Lung (tissue), 12 donors: ENCODE results near the gene PRCD. TPM values are rescaled to one million over a fixed set of nuclear protein-coding genes. Genes with fewer than 3 reads are reported as not detected.

ENCODE experiments used
- ATAC-seq: fragments of 200-7000 bp; cut with Tn5 transposase; one replicate; pipeline ENCODE4 v1.9.1; 2020; ENCODE audit warnings: moderate number of reproducible peaks; ENCODE audit not compliant: insufficient read depth, low FRiP score
- DNase-seq, 3 donors: peaks; one replicate each; pipeline ENCODE4 v3.0.0-alpha.2; 2013 to 2017
- H3K27ac ChIP-seq, 2 donors: one replicate each; pipeline ENCODE4 v1.5.1; 2013; ENCODE audit warnings: mild to moderate bottlenecking in 2 of 2, moderate library complexity in 2 of 2, control low read depth in 1 of 2, inconsistent platforms in 1 of 2, low read depth in 1 of 2, low read length in 1 of 2
- H3K27me3 ChIP-seq, 3 donors: one replicate each; pipeline ENCODE4 v1.5.1; 2013; ENCODE audit warnings: low read length in 2 of 3; ENCODE audit not compliant: control insufficient read depth in 3 of 3, insufficient read depth in 3 of 3
- H3K36me3 ChIP-seq, 4 donors: one replicate each; pipeline ENCODE4 v1.5.1; 2013; ENCODE audit warnings: low read length in 4 of 4, mild to moderate bottlenecking in 1 of 4, moderate library complexity in 1 of 4; ENCODE audit not compliant: control insufficient read depth in 4 of 4, insufficient read depth in 4 of 4
- H3K4me1 ChIP-seq, 5 donors: one replicate each; pipeline ENCODE4 v1.5.1; 2013; ENCODE audit warnings: low read length in 5 of 5, mild to moderate bottlenecking in 2 of 5, moderate library complexity in 1 of 5; ENCODE audit not compliant: control insufficient read depth in 5 of 5, insufficient read depth in 5 of 5
- H3K4me3 ChIP-seq: one replicate; pipeline ENCODE4 v1.5.1; 2013; ENCODE audit warnings: mild to moderate bottlenecking, control low read depth, moderate library complexity
- H3K9ac ChIP-seq, 2 donors: one replicate each; pipeline ENCODE4 v1.5.1; 2013; ENCODE audit warnings: low read length in 2 of 2, control low read depth in 1 of 2; ENCODE audit not compliant: insufficient read depth in 1 of 2
- H3K9me3 ChIP-seq, 4 donors: one replicate each; pipeline ENCODE4 v1.5.1; 2013; ENCODE audit warnings: low read length in 3 of 4, mild to moderate bottlenecking in 1 of 4, moderate library complexity in 1 of 4; ENCODE audit not compliant: control insufficient read depth in 4 of 4, insufficient read depth in 3 of 4
- WGBS, 2 donors: extraction: QIAGEN DNeasy Blood & Tissue Kit; methylation state at CpG; one replicate each; pipeline ENCODE4 v1.1.7; 2013; 5-methylcytosine and 5-hydroxymethylcytosine counted together
- polyA plus RNA-seq, 2 donors: library from polyadenylated mRNA; stranded (reverse); fragments of 200-250 nt; gene quantifications; one replicate each; pipeline ENCODE4 v1.2.1, GENCODE V29; 2013
- total RNA-seq, 2 donors: library from RNA; depleted of rRNA in 1 of 2; stranded (reverse); fragments of >200 nt in 1 of 2; gene quantifications; one replicate each; pipeline ENCODE4 v1.2.1, GENCODE V29; 2014 to 2021
- TF ChIP-seq, protein P1 (sequence below): IDR thresholded peaks from 2 replicates; pipeline ENCODE4 v1.5.1; 2012; ENCODE audit warnings: mild to moderate bottlenecking; ENCODE audit errors: control extremely low read depth, extremely low read depth
- donor health status: control.
- donor health status: control.
- donor health status: Bipolar disorder and iron deficiency.
- donor health status: healthy.
- donor health status: DM: yes; HTN: yes; CAD: no.

Gene PRCD
- total and polyA plus RNA-seq, 4 donors, result 2.0 to 11.3 (median 5.6) TPM

DNA sequence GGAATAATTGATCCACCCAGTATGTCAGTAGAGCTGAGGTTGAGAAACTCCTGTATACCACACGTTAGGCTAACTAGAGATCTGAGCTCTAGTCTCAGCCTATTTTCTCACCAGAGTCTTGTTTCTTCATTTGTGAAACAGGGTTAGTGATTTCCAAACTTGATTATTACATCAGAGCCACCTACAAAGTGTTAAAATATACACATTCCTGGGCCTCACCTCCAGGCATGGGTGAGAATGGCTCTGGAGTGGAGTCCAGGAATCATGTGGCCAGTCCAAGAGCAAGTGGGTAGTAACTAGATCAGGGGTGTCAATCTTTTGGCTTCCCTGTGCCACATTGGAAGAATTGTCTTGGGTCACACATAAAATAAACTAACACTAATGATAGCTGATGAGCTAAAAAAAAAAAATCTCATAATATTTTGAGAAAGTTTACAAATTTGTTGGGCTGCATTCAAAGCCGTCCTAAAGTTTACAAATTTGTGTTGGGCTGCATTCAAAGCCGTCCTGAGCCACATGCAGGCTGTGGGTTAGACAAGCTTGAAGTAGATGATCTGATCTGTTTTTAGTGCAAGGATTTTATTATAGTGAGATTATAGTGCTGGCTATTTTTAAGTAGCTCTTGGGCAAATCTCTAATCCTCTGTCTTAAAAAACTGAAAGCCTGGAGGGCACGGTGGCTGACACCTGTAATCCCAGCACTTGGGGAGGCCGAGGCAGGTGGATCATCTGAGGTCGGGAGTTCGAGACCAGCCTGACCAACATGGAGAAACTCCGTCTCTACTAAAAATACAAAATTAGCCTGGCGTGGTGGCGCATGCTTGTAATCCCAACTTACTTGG, 20.4 kb downstream of the PRCD start:
- DNase-seq, result no peak
- Histone ChIP-seq H3K9ac (peak overlapping the region in 1 of 2 donors; percentile 49), H3K27ac (no peak overlapping the region)

DNA sequence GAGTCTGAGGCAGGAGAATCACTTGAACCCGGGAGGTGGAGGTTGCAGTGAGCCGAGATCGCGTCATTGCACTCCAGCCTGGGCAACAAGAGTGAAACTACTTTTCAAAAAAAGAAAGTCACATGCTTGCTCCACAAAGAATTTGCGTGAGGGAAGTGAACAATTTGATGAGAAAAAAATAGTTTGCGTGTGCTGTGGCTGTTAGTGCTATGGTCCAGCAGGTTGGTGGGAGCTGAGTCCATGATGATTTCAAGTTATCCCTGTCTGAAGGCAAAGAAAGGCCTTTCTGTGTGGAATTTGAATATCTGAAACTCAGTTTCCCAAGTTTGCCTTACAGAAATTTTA, 21.0 kb downstream of the PRCD start:
- TF ChIP-seq, protein P1, sequence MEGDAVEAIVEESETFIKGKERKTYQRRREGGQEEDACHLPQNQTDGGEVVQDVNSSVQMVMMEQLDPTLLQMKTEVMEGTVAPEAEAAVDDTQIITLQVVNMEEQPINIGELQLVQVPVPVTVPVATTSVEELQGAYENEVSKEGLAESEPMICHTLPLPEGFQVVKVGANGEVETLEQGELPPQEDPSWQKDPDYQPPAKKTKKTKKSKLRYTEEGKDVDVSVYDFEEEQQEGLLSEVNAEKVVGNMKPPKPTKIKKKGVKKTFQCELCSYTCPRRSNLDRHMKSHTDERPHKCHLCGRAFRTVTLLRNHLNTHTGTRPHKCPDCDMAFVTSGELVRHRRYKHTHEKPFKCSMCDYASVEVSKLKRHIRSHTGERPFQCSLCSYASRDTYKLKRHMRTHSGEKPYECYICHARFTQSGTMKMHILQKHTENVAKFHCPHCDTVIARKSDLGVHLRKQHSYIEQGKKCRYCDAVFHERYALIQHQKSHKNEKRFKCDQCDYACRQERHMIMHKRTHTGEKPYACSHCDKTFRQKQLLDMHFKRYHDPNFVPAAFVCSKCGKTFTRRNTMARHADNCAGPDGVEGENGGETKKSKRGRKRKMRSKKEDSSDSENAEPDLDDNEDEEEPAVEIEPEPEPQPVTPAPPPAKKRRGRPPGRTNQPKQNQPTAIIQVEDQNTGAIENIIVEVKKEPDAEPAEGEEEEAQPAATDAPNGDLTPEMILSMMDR, result no peak
- Histone ChIP-seq H3K27ac (peak overlapping the region in 1 of 2 donors; percentile 32), H3K4me3 (no peak overlapping the region), H3K27me3 (no peaks in the 10 kb centered on the region), H3K9ac (no peak overlapping the region), H3K4me1 (peaks cover 9 to 40% (median 20%) of the 10 kb centered on the region in 5 donors), H3K9me3 (no peaks in the 10 kb centered on the region), H3K36me3 (peaks cover 0 to 22% (median 16%) of the 10 kb centered on the region in 4 donors)
- DNase-seq (no peak), ATAC-seq (no peak)
- 51 to 60% methylated on average over 6 of the region's 6 CpGs for WGBS, 2 donors

More for the DNA sequence above, 20.4 kb downstream of the PRCD start:
- no peaks in the 10 kb centered on the region for H3K27me3 ChIP-seq
- 79 to 82% methylated on average over 10 of the region's 10 CpGs for WGBS, 2 donors
- no peak overlapping the region for H3K4me3 ChIP-seq
- TF ChIP-seq, protein P1, result no peak
- peaks cover 0 to 20% (median 12%) of the 10 kb centered on the region in 4 donors for H3K36me3 ChIP-seq
- H3K9me3 ChIP-seq, result no peaks in the 10 kb centered on the region
- ATAC-seq, result no peak
- peaks cover 8 to 40% (median 20%) of the 10 kb centered on the region in 5 donors for H3K4me1 ChIP-seq

DNA sequence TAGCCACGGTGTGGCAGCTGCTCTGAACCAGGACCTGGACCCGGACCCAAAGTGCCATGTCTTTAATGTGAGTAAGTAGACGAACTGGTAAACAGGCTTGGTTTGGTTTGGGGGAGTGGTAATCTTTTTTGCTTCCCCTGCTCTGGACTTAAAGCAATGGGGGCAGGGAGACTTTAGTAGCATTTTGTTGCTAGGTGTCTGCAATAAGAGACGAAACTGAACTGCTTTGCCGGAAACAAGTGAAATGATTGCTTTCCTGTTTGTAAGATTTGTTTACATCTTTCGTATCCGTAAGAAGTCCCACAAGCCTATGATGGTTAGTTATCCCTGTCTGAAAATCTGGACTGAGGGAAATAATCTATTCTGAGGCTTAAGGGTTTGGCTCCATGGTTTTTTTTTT, 21.5 kb downstream of the PRCD start:
- no peaks in the 10 kb centered on the region for H3K9me3 ChIP-seq
- no peaks in the 10 kb centered on the region for H3K27me3 ChIP-seq
- H3K9ac ChIP-seq, result peak overlapping the region in 1 of 2 donors; percentile 47
- WGBS, 2 donors, result 31 to 36% methylated on average over 7 of the region's 7 CpGs
- H3K4me1 ChIP-seq, result peaks cover 10 to 40% (median 20%) of the 10 kb centered on the region in 5 donors
- TF ChIP-seq, protein P1, result no peak
- no peak overlapping the region for H3K4me3 ChIP-seq
- ATAC-seq (no peak), DNase-seq (peak in 2 of 3 donors; percentile 37 to 60)
- peaks cover 0 to 26% (median 20%) of the 10 kb centered on the region in 4 donors for H3K36me3 ChIP-seq
- peak overlapping the region in 1 of 2 donors; percentile 32 for H3K27ac ChIP-seq
